ENCODE results near the gene DUSP10.

DUSP10 gene

GRCh38 chr1:221690858-221691257 lies 51.0 kb downstream of the DUSP10 start:
- DNase-seq, result no peak

GRCh38 chr1:221689138-221689537 lies 52.8 kb downstream of the DUSP10 start:
- peak; percentile 23 for DNase-seq

GRCh38 chr1:221688488-221688843 lies 53.4 kb downstream of the DUSP10 start:
- DNase-seq, result no peak

GRCh38 chr1:221687836-221688487 lies 53.9 kb downstream of the DUSP10 start:
- DNase-seq, result no peak

- DNase-seq, result no peak
Measured at GRCh38 chr1:221683681-221684080, 58.2 kb downstream of the DUSP10 start.

GRCh38 chr1:221680085-221680484 lies 61.8 kb downstream of the DUSP10 start:
- no peak for DNase-seq

- no peak for DNase-seq
Measured at GRCh38 chr1:221678014-221678413, 63.9 kb downstream of the DUSP10 start.

- no peak for DNase-seq
Measured at GRCh38 chr1:221675880-221676800, 65.7 kb downstream of the DUSP10 start.

GRCh38 chr1:221672965-221673364 lies 68.9 kb downstream of the DUSP10 start:
- no peak for DNase-seq

GRCh38 chr1:221672239-221672645 lies 69.6 kb downstream of the DUSP10 start:
- DNase-seq, result no peak

GRCh38 chr1:221670081-221670480 lies 71.8 kb downstream of the DUSP10 start:
- DNase-seq, result no peak

GRCh38 chr1:221669441-221669840 lies 72.4 kb downstream of the DUSP10 start:
- DNase-seq, result no peak

- no peak for DNase-seq
Measured at GRCh38 chr1:221667504-221667903, 74.4 kb downstream of the DUSP10 start.

GRCh38 chr1:221664253-221664652 lies 77.6 kb downstream of the DUSP10 start:
- no peak for DNase-seq

- no peak for DNase-seq
Measured at GRCh38 chr1:221663321-221663720, 78.6 kb downstream of the DUSP10 start.

- no peak for DNase-seq
Measured at GRCh38 chr1:221655766-221656305, 86.1 kb downstream of the DUSP10 start.
